Activated T-cell treated with anti-CD3 and anti-CD28 coated beads, Interleukin-2, amount 50 U/mL, for 24 hours (primary cell): Measurements from ENCODE around the gene DKK3.

Experiments used
- DNase-seq: peaks from one replicate; pipeline ENCODE4 v3.0.0-alpha.2; 2020
- H3K27ac Mint-ChIP-seq: 2 replicates; pipeline ENCODE4 v1.8.0; 2020; ENCODE audit warnings: mild to moderate bottlenecking, mixed read lengths
- H3K27me3 Mint-ChIP-seq: 2 replicates; pipeline ENCODE4 v1.8.0; 2020; ENCODE audit warnings: mixed read lengths
- H3K36me3 Mint-ChIP-seq: 2 replicates; pipeline ENCODE4 v1.8.0; 2020; ENCODE audit warnings: low read depth, mixed read lengths
- H3K4me1 Mint-ChIP-seq: 2 replicates; pipeline ENCODE4 v1.8.0; 2020; ENCODE audit warnings: low read depth, mixed read lengths
- H3K4me3 Mint-ChIP-seq: 2 replicates; pipeline ENCODE4 v1.8.0; 2020; ENCODE audit warnings: mild to moderate bottlenecking, moderate library complexity, mixed read lengths
- H3K9me3 Mint-ChIP-seq: 2 replicates; pipeline ENCODE4 v1.8.0; 2020; ENCODE audit warnings: mixed read lengths

The DKK3 gene

GRCh38 chr11:12003336-12003735, 5.1 kb downstream of the DKK3 start:
- H3K36me3 Mint-ChIP-seq, result no peaks in the 10 kb centered on the region
- no peaks in the 10 kb centered on the region for H3K9me3 Mint-ChIP-seq
- H3K27ac Mint-ChIP-seq, result no peak overlapping the region
- DNase-seq, result no peak
- H3K27me3 Mint-ChIP-seq, result peaks cover 66% of the 10 kb centered on the region
- H3K4me1 Mint-ChIP-seq, result peaks cover 15% of the 10 kb centered on the region
- no peak overlapping the region for H3K4me3 Mint-ChIP-seq

GRCh38 chr11:12001186-12001585, 7.2 kb downstream of the DKK3 start:
- H3K27ac Mint-ChIP-seq, result no peak overlapping the region
- H3K27me3 Mint-ChIP-seq, result peaks cover 45% of the 10 kb centered on the region
- no peak for DNase-seq
- peaks cover 20% of the 10 kb centered on the region for H3K4me1 Mint-ChIP-seq
- no peaks in the 10 kb centered on the region for H3K36me3 Mint-ChIP-seq
- H3K9me3 Mint-ChIP-seq, result no peaks in the 10 kb centered on the region
- H3K4me3 Mint-ChIP-seq, result no peak overlapping the region

- Mint-ChIP-seq H3K27ac (no peak overlapping the region), H3K27me3 (peaks cover 31% of the 10 kb centered on the region), H3K4me3 (peak overlapping the region; percentile 9), H3K4me1 (peaks cover 20% of the 10 kb centered on the region), H3K36me3 (no peaks in the 10 kb centered on the region), H3K9me3 (no peaks in the 10 kb centered on the region)
- DNase-seq, result no peak
Observed at GRCh38 chr11:11998091-11998781, 10.2 kb downstream of the DKK3 start.

GRCh38 chr11:11997049-11997322, 11.4 kb downstream of the DKK3 start:
- no peaks in the 10 kb centered on the region for H3K36me3 Mint-ChIP-seq
- no peaks in the 10 kb centered on the region for H3K9me3 Mint-ChIP-seq
- DNase-seq, result no peak
- no peak overlapping the region for H3K27ac Mint-ChIP-seq
- peaks cover 31% of the 10 kb centered on the region for H3K27me3 Mint-ChIP-seq
- H3K4me1 Mint-ChIP-seq, result peaks cover 22% of the 10 kb centered on the region
- no peak overlapping the region for H3K4me3 Mint-ChIP-seq

- Mint-ChIP-seq H3K36me3 (no peaks in the 10 kb centered on the region), H3K27ac (no peak overlapping the region)
- no peak for DNase-seq
Observed at GRCh38 chr11:11996321-11997048, 11.9 kb downstream of the DKK3 start.

GRCh38 chr11:11995601-11996000, 12.8 kb downstream of the DKK3 start:
- H3K36me3 Mint-ChIP-seq, result no peaks in the 10 kb centered on the region
- no peak overlapping the region for H3K4me3 Mint-ChIP-seq
- no peak overlapping the region for H3K27ac Mint-ChIP-seq
- no peak for DNase-seq
- H3K4me1 Mint-ChIP-seq, result peaks cover 22% of the 10 kb centered on the region
- H3K27me3 Mint-ChIP-seq, result peaks cover 26% of the 10 kb centered on the region
- H3K9me3 Mint-ChIP-seq, result no peaks in the 10 kb centered on the region

More at GRCh38 chr11:11996321-11997048, 11.9 kb downstream of the DKK3 start:
- Mint-ChIP-seq H3K27me3 (peaks cover 28% of the 10 kb centered on the region), H3K4me1 (peaks cover 22% of the 10 kb centered on the region), H3K9me3 (no peaks in the 10 kb centered on the region), H3K4me3 (no peak overlapping the region)

GRCh38 chr11:11993839-11994238, 14.6 kb downstream of the DKK3 start:
- no peak for DNase-seq
- Mint-ChIP-seq H3K4me3 (no peak overlapping the region), H3K9me3 (no peaks in the 10 kb centered on the region), H3K4me1 (peaks cover 18% of the 10 kb centered on the region), H3K27ac (no peak overlapping the region), H3K27me3 (peaks cover 20% of the 10 kb centered on the region), H3K36me3 (no peaks in the 10 kb centered on the region)

- Mint-ChIP-seq H3K27me3 (peaks cover 14% of the 10 kb centered on the region), H3K27ac (no peak overlapping the region)
Observed at GRCh38 chr11:11992257-11993212, 15.9 kb downstream of the DKK3 start.

GRCh38 chr11:11989774-11990744, 18.4 kb downstream of the DKK3 start:
- Mint-ChIP-seq H3K4me3 (no peak overlapping the region), H3K4me1 (peaks cover 10% of the 10 kb centered on the region), H3K36me3 (no peaks in the 10 kb centered on the region), H3K9me3 (no peaks in the 10 kb centered on the region), H3K27ac (no peak overlapping the region), H3K27me3 (peaks cover 14% of the 10 kb centered on the region)
- DNase-seq, result no peak

More at GRCh38 chr11:11992257-11993212, 15.9 kb downstream of the DKK3 start:
- H3K36me3 Mint-ChIP-seq, result no peaks in the 10 kb centered on the region
- DNase-seq, result no peak
- peaks cover 15% of the 10 kb centered on the region for H3K4me1 Mint-ChIP-seq
- no peak overlapping the region for H3K4me3 Mint-ChIP-seq
- H3K9me3 Mint-ChIP-seq, result no peaks in the 10 kb centered on the region

- H3K36me3 Mint-ChIP-seq, result no peaks in the 10 kb centered on the region
- DNase-seq, result no peak
- H3K9me3 Mint-ChIP-seq, result no peaks in the 10 kb centered on the region
- H3K27me3 Mint-ChIP-seq, result peaks cover 5% of the 10 kb centered on the region
- peaks cover 10% of the 10 kb centered on the region for H3K4me1 Mint-ChIP-seq
- no peak overlapping the region for H3K4me3 Mint-ChIP-seq
- H3K27ac Mint-ChIP-seq, result no peak overlapping the region
Observed at GRCh38 chr11:11988681-11989261, 19.7 kb downstream of the DKK3 start.

GRCh38 chr11:11988099-11988651, 20.3 kb downstream of the DKK3 start:
- Mint-ChIP-seq H3K4me3 (no peak overlapping the region), H3K27ac (no peak overlapping the region), H3K36me3 (no peaks in the 10 kb centered on the region), H3K4me1 (peaks cover 10% of the 10 kb centered on the region), H3K27me3 (peaks cover 3% of the 10 kb centered on the region), H3K9me3 (no peaks in the 10 kb centered on the region)
- no peak for DNase-seq

- H3K27me3 Mint-ChIP-seq, result peaks cover 3% of the 10 kb centered on the region
- H3K4me1 Mint-ChIP-seq, result peaks cover 10% of the 10 kb centered on the region
- H3K27ac Mint-ChIP-seq, result peak overlapping the region; percentile 48
- no peaks in the 10 kb centered on the region for H3K9me3 Mint-ChIP-seq
- DNase-seq, result no peak
- no peaks in the 10 kb centered on the region for H3K36me3 Mint-ChIP-seq
- H3K4me3 Mint-ChIP-seq, result no peak overlapping the region
Observed at GRCh38 chr11:11987503-11988022, 20.9 kb downstream of the DKK3 start.
